Measurements from ENCODE around the gene KRT222. TPM values are rescaled to one million over a fixed set of nuclear protein-coding genes. Genes with fewer than 3 reads are reported as not detected.

The KRT222 gene
- total RNA-seq, 1 donor from 2014 or later, result not detected

DNA sequence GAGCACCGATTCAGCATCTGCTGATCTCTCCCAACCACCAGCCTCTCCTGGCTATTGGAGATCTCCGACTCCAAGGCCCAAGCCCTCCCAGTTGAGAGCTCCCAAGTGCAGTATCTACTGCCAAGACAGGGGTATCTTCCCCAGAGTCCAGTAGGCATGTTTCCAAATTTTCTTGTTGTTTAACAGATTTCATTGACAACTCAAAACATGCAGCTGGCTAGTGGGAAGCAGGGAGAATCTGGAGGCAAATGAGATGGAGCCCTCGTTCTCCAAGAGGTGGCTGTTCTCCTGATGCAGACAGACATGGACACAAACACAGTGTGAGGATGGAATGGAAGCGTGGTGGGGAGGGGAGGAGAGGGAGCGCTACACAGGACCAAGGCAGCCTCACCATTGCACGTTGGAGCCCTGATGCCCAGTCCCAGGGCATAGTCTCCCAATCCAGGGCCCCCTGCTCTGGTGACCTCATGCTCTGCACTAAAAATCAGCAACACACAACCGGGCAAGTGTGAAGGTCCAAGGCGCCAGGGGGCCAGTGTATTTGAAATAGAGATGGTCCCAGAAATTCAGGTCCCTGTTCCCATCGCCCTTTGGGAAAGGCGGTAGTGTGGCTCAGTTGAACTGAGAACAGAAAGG lies 49.0 kb downstream of the KRT222 start:
- Mint-ChIP-seq H3K27me3 (ENCODE audit: low read depth) (peaks cover 10% of the 10 kb centered on the region), H3K4me1 (peaks cover 7% of the 10 kb centered on the region), H3K36me3 (no peaks in the 10 kb centered on the region), H3K9me3 (no peaks in the 10 kb centered on the region), H3K4me3 (no peak overlapping the region), H3K27ac (no peak overlapping the region)
- TF ChIP-seq, protein P1, sequence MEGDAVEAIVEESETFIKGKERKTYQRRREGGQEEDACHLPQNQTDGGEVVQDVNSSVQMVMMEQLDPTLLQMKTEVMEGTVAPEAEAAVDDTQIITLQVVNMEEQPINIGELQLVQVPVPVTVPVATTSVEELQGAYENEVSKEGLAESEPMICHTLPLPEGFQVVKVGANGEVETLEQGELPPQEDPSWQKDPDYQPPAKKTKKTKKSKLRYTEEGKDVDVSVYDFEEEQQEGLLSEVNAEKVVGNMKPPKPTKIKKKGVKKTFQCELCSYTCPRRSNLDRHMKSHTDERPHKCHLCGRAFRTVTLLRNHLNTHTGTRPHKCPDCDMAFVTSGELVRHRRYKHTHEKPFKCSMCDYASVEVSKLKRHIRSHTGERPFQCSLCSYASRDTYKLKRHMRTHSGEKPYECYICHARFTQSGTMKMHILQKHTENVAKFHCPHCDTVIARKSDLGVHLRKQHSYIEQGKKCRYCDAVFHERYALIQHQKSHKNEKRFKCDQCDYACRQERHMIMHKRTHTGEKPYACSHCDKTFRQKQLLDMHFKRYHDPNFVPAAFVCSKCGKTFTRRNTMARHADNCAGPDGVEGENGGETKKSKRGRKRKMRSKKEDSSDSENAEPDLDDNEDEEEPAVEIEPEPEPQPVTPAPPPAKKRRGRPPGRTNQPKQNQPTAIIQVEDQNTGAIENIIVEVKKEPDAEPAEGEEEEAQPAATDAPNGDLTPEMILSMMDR (IDR thresholded peaks at IDR 0.05; ENCODE audit: unreplicated experiment), result no peak
- DNase-seq (ENCODE audit: low spot score in 2 of 2, unreplicated experiment in 2 of 2), result no peak

DNA sequence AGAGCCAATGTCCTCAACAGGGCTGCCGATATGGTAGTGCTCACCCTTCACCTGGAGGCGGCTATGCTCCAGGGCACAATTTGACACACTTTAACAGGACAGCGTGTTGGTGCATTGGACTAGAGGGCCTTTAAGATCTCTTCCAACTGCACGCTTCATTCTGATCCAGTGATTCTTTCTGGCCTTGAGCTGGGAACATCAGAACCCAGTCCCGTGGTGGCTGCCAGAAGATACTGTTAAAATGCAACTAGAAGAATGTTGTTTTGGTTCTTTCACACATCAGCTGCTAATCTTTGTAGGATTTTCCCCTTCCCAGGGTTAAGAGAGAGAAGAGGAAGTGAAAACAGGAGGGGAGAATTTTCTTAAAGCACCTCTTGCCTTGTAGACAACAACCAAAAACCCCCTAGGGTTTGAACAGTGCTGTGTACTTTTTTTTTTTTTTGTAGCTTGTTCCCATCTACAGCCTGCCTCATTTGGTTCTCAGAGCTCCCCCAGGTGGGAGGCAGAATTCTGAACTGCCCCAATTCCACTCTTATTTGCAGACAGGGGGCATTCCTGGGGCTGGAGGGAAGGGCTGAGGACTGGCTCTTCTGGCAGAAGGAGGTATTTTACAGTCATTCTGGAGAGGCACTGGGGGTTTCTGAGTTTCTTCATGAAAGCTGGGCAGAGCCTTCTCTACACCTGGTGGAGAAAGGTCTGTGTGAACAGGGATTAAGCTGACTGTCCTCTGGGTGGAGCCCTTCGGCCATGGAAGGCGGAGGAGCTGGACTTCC lies 49.7 kb downstream of the KRT222 start:
- no peak overlapping the region for H3K27ac Mint-ChIP-seq
- H3K27me3 Mint-ChIP-seq (ENCODE audit: low read depth), result peaks cover 13% of the 10 kb centered on the region
- H3K9me3 Mint-ChIP-seq, result no peaks in the 10 kb centered on the region
- H3K4me3 Mint-ChIP-seq, result no peak overlapping the region
- DNase-seq (ENCODE audit: low spot score in 2 of 2, unreplicated experiment in 2 of 2), result no peak
- H3K4me1 Mint-ChIP-seq, result peaks cover 5% of the 10 kb centered on the region
- TF ChIP-seq, protein P1 (IDR thresholded peaks at IDR 0.05; ENCODE audit: unreplicated experiment), result no peak
- no peaks in the 10 kb centered on the region for H3K36me3 Mint-ChIP-seq

DNA sequence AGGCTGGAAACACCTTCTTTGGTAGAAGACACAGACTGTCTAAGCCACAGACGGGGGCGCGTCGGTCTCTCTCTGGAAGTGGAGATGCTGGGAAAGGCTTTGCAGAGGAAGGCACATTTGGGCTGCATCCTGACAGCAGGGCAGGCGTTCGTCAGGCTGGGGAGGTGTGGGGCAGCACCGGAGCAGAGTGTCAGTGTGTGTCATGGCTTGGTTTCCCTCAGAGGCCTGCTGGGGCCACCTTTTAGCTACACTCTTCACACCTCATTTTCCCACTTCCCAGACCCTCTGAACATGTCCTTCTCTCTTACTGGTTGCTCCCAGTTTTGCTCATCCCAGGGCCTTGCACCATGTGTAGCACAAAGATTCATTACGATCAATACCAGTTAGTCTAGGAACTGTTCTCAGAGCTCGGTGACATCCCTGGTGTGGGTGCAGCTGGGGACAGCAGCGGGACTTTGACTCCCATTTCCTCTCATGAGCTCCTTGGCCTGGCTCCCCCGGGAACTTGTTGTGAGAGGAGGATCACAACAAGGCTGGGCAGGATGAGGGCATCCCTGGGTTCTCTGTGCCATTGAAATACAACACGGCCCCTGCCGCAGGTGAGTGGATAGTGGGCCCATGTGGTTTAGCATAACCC lies 50.4 kb downstream of the KRT222 start:
- TF ChIP-seq, protein P1 (IDR thresholded peaks at IDR 0.05; ENCODE audit: unreplicated experiment), result no peak
- no peaks in the 10 kb centered on the region for H3K36me3 Mint-ChIP-seq
- no peak overlapping the region for H3K4me3 Mint-ChIP-seq
- H3K9me3 Mint-ChIP-seq, result no peaks in the 10 kb centered on the region
- DNase-seq (ENCODE audit: low spot score in 2 of 2, unreplicated experiment in 2 of 2), result no peak
- H3K4me1 Mint-ChIP-seq, result no peaks in the 10 kb centered on the region
- peaks cover 15% of the 10 kb centered on the region for H3K27me3 Mint-ChIP-seq (ENCODE audit: low read depth)
- H3K27ac Mint-ChIP-seq, result no peak overlapping the region

DNA sequence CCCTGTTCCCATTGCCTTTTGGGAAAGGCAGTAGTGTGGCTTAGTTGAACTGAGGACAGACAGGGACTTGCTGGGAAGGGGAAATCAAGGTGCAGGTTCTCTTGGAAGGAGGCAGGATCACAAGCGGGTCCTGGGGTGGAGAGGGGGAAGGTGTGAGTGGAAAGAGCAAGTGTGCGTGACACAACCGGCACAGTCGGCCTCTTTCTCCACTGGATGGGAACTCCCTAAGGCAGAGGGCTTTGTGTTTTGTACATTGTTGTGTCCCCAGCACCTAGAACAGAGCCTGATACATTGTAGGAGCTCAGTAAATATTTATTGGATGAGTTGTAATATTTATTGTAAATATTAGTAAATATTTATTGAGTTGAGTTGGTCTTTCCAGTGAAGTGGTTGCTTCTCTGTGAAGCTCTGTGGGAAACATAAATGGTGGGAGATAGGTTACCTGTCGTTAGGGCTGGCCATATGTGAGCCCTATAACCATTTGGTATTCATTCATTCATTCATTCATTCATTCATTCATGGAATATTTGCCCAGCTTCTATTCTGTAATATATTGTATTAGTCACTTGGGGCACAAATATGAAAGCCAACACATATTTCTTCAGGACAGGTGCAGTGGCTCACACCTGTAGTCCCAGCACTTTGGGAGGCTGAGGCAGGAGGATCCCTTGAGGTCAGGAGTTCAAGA lies 51.4 kb downstream of the KRT222 start:
- TF ChIP-seq, protein P1 (IDR thresholded peaks at IDR 0.05; ENCODE audit: unreplicated experiment), result no peak
- Mint-ChIP-seq H3K4me3 (no peak overlapping the region), H3K9me3 (no peaks in the 10 kb centered on the region), H3K27ac (no peak overlapping the region), H3K27me3 (ENCODE audit: low read depth) (peaks cover 15% of the 10 kb centered on the region), H3K4me1 (no peaks in the 10 kb centered on the region), H3K36me3 (no peaks in the 10 kb centered on the region)
- DNase-seq (ENCODE audit: low spot score in 2 of 2, unreplicated experiment in 2 of 2), result no peak

DNA sequence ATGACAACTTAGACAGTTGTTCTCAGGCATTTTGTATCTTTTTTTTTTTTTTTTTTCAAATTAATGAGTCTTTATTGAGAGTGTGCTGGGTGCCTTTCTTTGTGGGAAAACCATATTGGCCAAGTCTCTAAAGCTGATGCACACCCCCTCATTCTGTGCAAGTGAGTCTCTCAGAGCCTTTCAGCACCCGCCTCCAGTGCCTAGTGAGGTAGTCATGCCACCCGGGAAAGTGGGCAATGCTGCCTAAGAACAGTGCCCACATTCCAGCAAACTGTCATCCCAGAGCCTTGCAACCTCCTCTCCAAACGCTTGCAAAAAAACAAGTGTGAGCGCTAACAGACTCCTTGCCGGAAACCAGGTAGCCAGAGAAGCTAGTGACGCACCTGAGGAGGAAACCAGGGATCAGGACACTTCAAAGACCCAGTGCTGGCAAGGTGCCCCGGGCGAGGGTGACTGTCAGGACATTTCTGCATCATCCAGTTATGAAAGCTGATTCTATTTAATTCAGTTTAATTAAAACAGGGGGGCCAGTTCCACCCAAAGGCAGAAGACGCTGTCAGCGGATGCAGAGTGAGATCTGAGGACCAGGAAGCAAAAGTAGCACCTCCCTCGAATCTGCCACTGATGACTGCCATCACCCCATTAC lies 52.3 kb downstream of the KRT222 start:
- Mint-ChIP-seq H3K27ac (no peak overlapping the region), H3K9me3 (no peaks in the 10 kb centered on the region), H3K27me3 (ENCODE audit: low read depth) (peaks cover 15% of the 10 kb centered on the region), H3K4me1 (peaks cover 6% of the 10 kb centered on the region), H3K36me3 (no peaks in the 10 kb centered on the region), H3K4me3 (no peak overlapping the region)
- TF ChIP-seq, protein P1 (IDR thresholded peaks at IDR 0.05; ENCODE audit: unreplicated experiment), result no peak
- DNase-seq (ENCODE audit: low spot score in 2 of 2, unreplicated experiment in 2 of 2), result no peak

Data from mesothelial cell of epicardium (in vitro differentiated cells).